Mucosa of descending colon (tissue), 3 donors: ENCODE data around the gene MEIS2. TPM values are rescaled to one million over a fixed set of nuclear protein-coding genes. Genes with fewer than 3 reads are reported as not detected.

Experiments
- ATAC-seq: fragments of 200-7000 bp; cut with Tn5 transposase; one replicate; pipeline ENCODE4 v1.9.1; 2020; ENCODE audit warnings: mild to moderate bottlenecking, moderate library complexity
- DNase-seq, 3 donors: peaks; one replicate each; pipeline ENCODE4 v3.0.0-alpha.2; 2020
- H3K36me3 ChIP-seq: fragments of 200-600 bp; one replicate; pipeline ENCODE4 v1.8.0; 2021; ENCODE audit warnings: low read depth, mild to moderate bottlenecking
- H3K4me1 ChIP-seq: fragments of 200-600 bp; one replicate; pipeline ENCODE4 v1.8.0; 2021; ENCODE audit warnings: low read depth, mild to moderate bottlenecking
- H3K4me3 ChIP-seq: fragments of 200-600 bp; one replicate; pipeline ENCODE4 v1.8.0; 2021; ENCODE audit warnings: mild to moderate bottlenecking
- H3K9me3 ChIP-seq: fragments of 200-600 bp; one replicate; pipeline ENCODE4 v1.8.0; 2021; ENCODE audit warnings: mild to moderate bottlenecking
- CTCF ChIP-seq: fragments of 200-600 bp; IDR thresholded peaks from one replicate; pipeline ENCODE4 v1.8.0; 2022; ENCODE audit warnings: antibody characterized with exemption, mild to moderate bottlenecking
- intact Hi-C, 2 donors: fragments of 100-400 bp; cut with DNase I in 1 of 2; cut with micrococcal nuclease in 1 of 2; formaldehyde crosslinking; loops; one replicate each; pipeline versions ENCODE4 v1.11.0 to v1.11.1; 2022; cut with DNase I, micrococcal nuclease
- total RNA-seq, 3 donors: library from RNA; stranded (reverse); fragmentation: NEBNext Ultra II Directional in 2 of 3; extraction: Animal tissue kit (Norgen Biotek cat#: 25700) in 2 of 3; gene quantifications; one replicate each; pipeline versions ENCODE4 v1.2.1 to v1.2.4, GENCODE V29; 2021 to 2023
- donor health status: DM: no; HTN: no; CAD: no; lungs with moderate emphysema.
- donor health status: DM: no; HTN: no; CAD: no.
- donor health status: DM: no; HTN: yes; CAD: no.

MEIS2 gene
- total RNA-seq, 3 donors from 2014 or later, result 3.8 to 93.3 (median 8.9) TPM

DNA sequence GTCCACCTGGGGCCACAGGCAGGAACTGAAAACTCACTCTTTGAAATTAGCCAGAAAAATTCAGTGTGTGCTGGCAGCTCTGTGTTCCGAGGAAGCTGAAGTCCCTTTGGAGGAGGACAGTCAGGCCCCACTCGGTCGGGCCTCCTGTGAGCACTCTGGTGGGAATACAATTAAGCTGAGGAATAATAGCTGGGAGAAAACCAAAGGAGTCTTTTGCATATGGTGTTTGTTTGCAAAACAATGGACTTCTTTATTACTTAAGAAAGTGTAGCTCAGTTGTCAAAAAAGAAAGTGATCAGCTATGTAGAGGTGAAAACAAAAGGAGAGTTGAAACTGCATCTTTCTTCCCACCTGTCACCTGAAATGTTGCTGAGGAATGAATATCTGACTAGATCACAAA, 202.5 kb downstream of the MEIS2 start:
- DNase-seq (no peak), ATAC-seq (no peak)
- H3K36me3 ChIP-seq, result no peaks in the 10 kb centered on the region
- H3K4me1 ChIP-seq, result no peaks in the 10 kb centered on the region
- TF ChIP-seq CTCF, result no peak
- intact Hi-C loops, result loop anchor here in 1 of 2 donors (5.0 kb wide), 1 partner anchor 194 kb away; no protein-coding TSS in a partner anchor
- no peaks in the 10 kb centered on the region for H3K9me3 ChIP-seq
- no peak overlapping the region for H3K4me3 ChIP-seq

DNA sequence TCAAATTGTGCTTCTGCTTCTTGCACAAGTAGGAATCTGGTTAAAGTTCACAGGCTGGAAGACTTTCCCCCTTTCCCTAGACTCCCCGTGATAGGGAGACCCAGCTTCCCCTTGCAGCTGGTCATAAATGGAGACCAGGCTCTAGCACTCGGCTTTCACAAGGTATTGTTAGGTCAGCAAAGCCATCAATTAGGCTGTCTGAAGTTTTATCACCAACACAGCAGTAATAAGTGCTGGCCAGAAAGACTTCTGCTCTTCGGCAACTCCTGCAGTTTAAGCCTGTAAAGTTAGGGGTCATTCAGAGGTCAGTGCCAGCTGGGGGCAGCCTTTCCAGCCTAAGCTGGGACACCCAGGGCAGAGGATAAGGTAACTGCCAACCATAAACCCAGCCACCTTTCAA, 203.4 kb downstream of the MEIS2 start:
- intact Hi-C loops, result loop anchor here in 1 of 2 donors (5.0 kb wide), 1 partner anchor 195 kb away; no protein-coding TSS in a partner anchor
- Histone ChIP-seq H3K4me3 (no peak overlapping the region), H3K9me3 (no peaks in the 10 kb centered on the region), H3K4me1 (no peaks in the 10 kb centered on the region), H3K36me3 (no peaks in the 10 kb centered on the region)
- no peak for TF ChIP-seq CTCF
- DNase-seq, result no peak
- no peak for ATAC-seq

- DNase-seq, result no peak
Observed at GRCh38 chr15:36894075-36894474, 206.3 kb downstream of the MEIS2 start.

DNA sequence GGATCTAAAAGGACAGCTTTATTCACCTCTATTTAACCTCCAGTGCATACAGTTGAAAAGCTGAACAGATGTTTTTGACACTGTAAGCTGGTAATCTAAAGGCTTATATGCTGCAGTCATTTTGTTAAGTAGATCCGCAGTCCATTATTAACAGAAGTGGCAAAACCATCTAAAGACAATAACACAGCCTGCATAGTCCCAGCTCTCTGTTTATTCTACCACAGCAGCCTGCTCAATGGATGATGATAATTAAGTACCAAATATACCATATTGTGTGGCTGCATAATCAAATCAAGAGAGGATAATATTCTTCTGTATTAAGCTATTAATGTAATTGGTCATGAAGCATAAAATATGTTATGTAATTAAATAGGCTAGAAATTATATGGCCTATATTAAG, 207.1 kb downstream of the MEIS2 start:
- H3K4me1 ChIP-seq, result no peaks in the 10 kb centered on the region
- TF ChIP-seq CTCF, result no peak
- ATAC-seq (no peak), DNase-seq (no peak)
- no peaks in the 10 kb centered on the region for H3K9me3 ChIP-seq
- H3K36me3 ChIP-seq, result no peaks in the 10 kb centered on the region
- intact Hi-C loops, result no loop called here
- H3K4me3 ChIP-seq, result no peak overlapping the region

More at GRCh38 chr15:36894075-36894474, 206.3 kb downstream of the MEIS2 start:
- TF ChIP-seq CTCF, result no peak
- Histone ChIP-seq H3K4me3 (no peak overlapping the region), H3K9me3 (no peaks in the 10 kb centered on the region), H3K36me3 (no peaks in the 10 kb centered on the region), H3K4me1 (no peaks in the 10 kb centered on the region)
- intact Hi-C loops, result no loop called here
- ATAC-seq, result no peak

DNA sequence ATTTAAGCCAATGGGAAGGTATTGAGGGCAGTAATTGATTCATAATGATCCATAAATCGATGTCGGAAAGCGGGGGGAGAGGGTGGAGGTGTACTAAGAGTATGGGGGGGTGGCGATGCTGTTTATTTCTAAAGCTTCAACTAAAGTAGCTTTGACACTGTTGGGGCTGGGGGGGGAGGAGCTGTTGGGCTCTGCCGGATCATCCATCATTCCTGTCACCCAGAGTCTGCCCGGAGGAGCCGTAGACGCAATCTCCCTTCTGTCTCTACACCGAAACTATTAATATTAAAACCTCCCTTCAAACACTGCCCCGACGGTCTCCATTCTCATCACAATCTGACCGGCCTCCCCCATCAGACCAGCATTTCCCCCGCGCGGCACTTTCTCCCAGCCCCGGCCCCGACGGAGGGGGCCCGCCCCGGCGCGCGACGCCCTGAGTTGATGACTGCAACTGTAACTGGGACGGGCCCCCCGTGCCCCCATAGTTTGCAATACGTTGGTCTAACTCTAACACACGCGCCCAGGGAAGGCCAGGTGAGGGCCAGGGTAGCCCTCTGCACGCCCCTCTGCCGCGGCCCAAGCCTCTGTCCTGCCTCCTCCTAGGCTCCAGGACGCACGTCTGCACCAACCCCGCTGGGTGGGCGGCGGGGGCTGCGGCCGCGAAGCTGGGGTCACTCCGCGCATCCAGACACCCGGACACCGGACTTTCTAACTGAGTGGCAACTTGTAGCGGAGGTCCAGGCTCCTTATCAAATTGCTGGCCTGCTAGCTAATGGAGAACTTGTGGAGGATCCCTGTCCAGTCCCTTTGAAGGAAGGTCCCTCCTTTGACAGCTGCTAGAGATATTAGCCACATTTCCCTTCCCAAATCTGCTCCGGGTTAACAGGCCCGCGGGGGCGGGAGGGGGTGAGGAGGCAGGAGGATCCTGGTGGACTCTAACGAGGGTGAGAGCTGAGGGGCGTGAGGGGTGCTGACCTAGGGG, 212.0 kb downstream of the MEIS2 start:
- intact Hi-C loops, result loop anchor here (5.0 to 10.0 kb wide), 3 partner anchors 209 to 246 kb away; partner anchors contain the start of gene MEIS2 (in 1 of the 2)
- ATAC-seq (no peak), DNase-seq (no peak)
- no peaks in the 10 kb centered on the region for H3K4me1 ChIP-seq
- no peaks in the 10 kb centered on the region for H3K9me3 ChIP-seq
- TF ChIP-seq CTCF, result no peak
- H3K36me3 ChIP-seq, result no peaks in the 10 kb centered on the region
- H3K4me3 ChIP-seq, result no peak overlapping the region
